Putamen (tissue), 1 donor: ENCODE measurements around the gene PRPF19.

Source experiments
- DNase-seq: peaks from one replicate; pipeline ENCODE4 v3.0.0-alpha.2; 2016; ENCODE audit warnings: low spot score

Gene PRPF19

DNA sequence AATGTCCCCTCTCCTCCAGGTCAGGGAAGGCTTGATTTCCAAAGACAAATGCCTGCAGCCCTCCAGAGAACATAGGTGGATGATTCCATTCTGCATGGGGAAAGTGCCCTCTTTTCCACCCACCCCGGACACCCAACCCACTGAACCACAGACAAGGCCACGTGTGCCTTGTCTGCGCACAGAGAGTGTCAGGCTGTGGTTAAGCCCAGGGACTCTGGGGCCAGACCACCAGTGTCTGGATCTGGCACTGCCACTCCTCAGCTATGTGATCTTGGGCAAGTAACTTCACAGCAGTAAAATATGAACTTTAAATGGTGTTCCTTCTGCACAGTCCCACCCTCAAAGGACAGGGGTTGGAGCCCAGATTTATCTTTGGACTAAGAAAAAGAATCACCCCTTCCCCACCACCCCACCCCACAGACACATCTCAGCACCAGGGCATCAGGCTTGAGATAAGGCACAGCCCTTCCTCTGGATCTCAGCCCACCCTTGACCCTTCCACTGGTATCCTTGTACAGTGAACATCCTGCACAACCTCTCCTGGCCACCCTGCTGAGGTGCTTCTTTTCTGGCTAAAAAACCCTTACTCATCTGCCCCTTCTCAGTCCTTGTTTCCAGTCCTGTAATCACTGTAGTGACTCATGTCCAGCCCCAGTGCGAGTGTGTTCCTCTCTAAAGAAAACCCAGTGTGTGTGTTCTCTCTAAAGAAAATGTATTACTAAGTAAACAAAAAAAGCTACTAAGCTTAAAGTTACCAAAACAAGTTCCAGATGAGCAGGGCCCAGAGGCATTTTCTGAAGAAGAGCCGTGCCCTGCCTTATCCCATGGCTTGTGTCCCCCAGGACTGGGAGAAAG, 48.8 kb downstream of the PRPF19 start:
- DNase-seq: no peak

DNA sequence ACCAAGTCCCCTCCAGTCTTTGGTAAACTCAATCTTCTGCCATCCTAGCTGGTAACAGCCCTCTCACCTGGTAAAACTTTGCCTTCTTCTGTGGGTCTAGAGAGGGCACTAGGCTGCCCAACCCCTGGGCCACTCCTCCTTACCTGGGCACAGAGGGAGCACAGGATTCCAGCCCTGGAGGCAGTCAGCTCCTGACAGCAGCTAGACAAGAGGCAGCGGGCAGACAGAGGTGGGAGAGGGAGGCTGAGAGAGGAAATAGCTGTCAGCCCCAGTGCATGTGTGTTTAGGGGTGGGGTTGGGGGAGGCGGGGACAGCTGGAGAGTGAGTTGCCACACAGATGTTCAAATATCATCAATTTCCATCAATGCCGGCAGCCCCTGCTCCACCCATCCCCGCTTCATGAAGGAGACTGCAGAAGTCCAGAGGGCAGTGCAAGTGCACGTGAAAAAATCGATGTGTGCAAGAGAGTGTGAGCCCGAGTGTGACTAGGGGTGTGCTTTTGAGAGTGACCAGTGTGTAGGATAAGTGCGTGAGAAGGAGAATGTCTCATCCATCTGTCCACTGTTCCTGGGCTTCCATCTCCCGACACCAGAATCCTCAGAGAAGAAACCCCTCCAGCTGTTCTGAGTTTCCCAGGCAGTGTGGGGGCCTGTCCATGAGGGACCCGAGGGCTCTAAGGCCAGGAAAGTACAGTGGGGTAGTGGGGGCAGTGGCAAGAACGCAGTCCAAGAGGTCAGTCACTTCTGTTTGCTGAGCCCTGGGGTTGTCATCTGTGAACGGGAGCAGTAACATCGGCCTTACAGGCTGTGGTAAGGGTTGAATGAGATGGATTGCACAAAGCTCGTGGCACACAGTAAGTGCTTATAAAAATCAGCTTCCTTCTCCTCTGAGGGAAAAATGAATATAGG, 50.4 kb downstream of the PRPF19 start, which contains the start of gene PTGDR2:
PTGDR2 (minus strand) TSS at position 225 of the 908 bp plus-strand sequence. CDS start 2,228 bp downstream, outside the sequence.
- DNase-seq: no peak

DNA sequence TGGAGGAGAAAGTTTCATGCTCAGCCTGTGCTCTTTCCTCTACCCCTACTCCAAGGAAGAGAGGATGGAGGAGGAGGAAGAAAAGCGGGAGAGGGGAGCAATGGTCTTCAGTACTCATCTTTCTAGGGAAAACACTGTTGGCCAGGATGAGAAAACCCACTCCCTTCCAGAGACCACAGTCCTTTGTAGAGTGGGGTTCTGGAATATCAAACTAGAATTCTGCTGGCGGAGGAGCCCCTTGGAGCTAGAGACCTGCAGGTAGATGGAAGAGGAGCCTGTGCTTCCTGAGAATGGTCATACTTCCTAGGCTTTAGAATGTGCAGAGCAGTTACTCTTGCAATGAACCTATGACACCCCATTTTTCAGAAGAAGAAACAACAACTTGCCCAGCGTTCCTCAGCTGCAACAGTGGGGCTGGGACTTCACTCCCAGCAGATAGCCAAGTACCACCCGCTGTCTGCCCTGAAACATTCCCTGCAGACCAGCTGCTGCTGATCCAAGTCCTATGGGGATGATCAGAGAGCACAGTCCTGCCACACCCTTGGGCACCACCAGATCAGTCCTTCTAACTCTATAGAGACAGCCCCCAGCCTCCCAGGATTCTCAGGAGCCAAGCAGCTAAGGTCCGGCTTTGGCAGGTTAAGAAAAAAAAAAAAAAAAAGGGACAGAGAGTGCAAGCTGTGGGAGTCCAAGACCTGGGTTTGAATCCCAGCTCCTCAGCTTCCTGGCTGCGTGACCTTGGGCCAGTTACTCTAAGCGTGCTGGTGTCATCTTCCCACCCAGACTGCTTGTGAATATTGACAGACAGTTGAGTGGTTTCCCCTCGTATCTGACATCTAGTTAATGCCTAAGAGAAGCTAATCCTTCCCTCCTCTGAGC, 51.3 kb downstream of the PRPF19 start:
- DNase-seq: no peak

DNA sequence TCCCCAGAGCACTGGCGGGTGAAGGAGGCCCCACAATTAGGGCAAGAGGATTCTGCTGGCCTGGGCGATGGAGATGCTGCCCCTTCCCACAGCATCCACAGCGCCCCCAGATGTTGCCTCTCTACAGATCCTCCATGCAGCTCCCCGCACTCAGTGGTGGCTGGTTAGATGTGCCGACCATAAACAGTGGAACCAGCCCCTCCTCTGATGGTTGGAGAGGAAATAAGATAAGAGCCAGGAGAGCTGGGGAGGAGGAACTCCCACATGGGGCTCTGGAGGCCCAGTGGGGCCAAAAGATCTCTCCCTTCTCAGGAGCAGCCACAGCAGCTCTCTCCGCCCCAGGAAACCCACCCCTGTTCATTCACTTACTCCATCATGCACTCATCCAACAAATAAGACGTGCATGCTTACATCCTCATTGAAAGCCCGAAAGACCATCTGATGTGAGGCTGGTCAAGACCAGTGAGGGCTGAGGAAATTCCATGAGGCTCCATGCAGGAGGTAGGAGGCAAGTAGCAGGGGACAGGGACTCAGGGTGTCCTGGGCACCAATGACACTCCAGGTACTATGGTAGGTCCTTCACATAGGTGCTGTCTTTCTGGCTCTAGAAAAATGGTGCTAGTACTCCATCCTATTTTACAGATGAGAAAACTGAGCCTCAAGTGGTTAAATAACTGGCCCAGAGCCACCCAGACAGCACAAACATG, 52.1 kb downstream of the PRPF19 start:
- no peak for DNase-seq

DNA sequence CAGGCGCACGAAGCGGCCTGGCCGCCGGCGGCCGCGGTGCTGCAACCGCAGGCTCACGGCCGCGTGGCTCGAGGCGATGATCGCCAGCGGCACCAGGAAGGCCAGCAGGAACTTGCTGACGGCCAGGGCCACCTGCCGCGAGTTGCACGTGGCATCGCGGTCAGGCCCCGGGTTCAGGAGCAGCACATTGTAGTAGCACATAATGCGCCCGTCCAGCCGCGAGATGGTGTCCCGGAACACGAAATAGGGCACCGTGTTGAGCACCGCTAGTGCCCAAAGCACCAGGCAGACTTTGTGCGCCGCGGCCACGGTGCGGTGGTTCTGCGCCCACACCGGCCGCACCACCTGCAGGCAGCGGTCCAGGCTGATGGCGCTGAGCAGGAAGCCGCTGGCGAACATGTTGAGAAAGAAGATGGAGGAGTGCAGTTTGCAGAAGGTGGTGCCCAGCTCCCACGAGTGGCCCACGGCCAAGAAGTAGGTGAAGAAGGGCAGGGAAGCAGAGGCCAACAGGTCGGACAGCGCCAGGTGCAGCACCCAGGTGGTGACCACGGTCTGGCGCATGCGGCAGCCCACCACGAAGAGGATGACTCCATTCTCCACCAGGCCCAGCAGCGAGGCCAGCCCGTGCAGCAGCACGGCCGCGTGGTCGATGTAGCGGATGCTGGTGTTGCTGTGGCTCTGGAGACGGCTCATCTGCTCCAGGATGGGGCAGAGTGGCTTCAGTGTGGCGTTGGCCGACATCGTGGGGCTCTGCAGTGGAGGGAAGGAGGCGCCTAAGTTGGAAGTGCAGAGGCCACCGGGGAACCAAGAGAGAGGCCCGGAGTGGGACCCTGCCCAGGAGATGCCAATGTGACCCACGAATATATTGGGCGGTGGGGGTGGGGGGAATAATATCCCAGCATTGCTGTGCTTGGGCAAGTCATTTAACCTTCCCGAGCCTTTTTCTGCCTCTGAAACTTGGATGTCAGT, 53.1 kb downstream of the PRPF19 start:
- DNase-seq: no peak

DNA sequence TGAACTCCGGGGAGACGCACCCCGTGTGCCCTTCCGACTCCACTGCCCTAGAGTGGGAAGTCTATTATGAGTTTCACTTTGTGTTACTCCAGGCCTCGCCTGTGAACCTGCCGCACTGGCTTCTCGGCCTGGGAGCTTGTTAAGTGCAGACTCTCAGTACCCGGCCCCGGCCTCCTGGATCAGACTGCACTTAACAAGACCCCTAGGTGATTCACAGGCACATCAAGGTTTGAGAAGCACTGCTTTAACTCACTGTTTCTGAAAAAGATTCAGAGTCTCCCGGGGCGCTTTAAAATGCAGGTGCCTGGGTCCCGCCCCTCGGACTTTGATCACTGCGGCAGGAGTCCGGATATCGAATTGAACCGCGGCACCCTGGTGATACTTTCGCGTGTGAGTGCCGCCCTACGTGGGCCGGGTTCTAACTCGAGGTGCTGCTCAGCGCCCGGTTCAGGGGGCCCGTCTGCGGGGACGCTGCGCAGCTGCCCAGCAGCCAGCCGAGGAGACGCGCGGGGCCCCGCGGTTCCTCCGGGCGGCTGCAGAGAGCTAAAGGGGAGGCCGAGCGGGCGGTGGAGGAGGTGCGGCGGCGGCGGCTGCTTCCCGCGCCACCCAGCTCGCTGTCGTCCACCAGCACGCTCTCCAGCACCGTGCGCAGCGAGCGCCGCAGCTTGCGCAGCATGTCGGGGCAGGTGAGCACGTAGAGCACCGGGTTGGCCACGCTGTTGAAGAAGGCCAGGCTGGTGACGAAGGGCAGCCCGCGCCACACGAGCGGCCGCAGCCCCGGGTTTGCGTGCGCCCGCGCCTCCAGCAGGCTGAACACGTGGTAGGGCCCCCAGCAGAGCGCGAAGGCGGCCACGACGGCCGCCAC, 54.0 kb downstream of the PRPF19 start:
- DNase-seq: no peak

DNA sequence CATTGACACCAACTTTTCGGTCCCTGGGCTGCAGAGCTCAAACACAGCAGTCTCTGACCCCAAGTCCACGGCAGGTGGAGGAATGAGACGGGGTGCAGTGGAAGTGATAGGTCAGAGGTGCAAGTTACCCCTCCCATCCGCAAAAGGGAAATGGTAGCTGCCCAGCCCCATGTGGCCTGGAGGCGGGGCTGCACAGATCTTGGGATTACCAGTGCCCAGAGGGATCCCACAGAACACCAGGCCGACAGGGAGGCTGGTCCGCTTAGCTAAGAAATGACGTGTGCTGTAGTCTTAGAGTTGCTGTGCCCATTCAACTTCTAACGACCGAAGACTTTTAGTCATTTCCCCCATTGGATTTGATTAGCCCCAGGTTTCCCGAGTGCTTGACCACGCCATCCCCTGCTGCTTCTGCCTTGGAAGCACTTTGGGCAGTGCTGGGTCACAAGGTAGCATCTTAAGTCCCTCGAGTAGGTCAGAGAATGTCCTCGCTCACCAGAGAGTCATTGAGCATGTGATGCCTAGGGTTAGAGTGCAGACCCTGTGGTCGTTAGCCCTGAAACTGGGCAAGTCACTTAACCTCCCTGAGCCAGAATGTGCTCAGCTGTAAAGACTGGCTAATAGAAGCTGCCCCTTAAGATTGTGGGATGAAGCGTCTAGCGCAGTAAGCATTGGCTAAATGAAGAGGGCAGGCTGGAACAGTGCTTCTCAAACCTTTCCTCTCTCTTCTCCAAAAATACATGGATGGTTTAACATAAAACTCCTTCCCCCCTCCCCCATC, 54.9 kb downstream of the PRPF19 start:
- no peak for DNase-seq

DNA sequence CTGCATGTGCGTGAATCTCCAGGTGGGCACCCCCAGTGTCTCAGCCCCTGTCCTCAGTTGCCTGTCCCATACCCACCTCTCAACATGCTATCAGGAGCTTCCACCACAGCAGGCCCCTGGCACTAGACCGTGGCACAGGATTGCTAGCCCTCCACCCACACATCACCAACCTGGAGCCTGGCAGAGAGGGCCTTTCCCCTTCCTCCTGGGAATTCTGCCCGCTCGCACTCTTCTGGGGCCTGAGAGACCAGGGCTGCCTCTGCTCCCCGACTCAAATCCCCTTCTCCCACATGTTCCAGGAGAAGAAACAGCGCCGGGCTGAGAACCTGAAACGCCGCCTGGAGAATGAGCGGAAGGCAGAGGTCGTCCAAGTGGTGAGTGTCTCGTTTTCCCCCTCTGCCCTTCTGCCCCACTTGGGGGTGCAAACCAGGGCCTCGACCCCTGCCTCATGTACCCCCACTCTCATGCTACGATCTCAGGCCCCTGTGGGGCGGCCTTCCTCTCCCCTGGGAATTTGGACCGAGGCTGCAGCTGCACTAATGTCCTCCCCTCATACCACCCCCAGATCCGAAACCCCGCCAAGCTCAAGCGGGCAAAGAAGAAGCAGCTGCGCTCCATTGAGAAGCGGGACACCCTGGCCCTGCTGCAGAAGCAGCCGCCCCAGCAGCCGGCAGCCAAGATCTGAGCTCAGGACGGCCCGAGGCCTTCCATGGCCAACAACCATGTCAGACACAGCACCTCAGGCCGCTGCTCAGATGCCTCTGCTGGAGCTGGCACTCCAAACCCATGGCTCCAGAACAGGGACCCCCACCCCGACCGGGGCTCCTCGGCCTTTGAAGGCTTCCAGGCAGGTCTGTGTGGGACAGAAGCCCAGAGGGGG, 56.5 kb downstream of the PRPF19 start:
- no peak for DNase-seq

DNA sequence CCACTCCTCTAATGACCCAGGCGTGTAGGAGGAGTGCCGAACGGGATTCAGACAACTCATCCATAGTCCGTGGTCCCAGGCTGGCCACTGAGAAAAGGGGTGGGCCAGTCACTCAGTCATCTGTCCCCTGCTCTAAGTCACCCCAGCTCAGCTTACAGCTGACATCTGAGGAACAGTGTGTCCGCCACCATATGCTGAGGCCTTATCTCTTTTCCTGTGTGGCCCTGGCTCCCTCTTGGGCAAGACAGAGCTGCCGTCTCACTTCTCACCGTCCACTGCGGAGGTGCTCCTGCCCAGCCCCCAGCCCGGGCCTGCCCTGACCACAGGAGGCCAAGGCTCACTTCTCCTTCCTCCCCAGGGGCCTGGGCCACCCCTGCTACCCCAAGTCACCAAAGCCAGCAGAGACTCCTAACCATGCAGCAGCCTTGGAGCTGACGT, 57.7 kb downstream of the PRPF19 start:
- no peak for DNase-seq

DNA sequence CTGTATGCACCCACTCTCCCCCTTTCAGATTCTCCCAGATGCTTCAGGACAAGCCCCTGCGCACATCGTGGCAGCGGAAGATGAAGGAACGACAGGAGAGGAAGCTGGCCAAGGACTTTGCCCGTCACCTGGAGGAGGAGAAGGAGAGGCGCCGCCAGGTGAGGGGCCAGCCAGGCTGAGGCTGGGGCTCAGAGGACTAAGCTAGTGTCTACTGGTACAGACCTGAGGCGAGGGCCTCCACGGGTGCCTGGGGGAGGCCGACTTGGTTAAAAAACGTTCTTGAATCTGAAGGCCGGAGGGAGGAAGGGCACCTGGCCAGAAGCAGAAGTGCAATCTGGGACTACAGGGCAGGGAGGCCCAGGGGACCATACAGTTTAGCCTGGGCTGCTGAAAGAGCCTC, 58.5 kb downstream of the PRPF19 start:
- DNase-seq: no peak

DNA sequence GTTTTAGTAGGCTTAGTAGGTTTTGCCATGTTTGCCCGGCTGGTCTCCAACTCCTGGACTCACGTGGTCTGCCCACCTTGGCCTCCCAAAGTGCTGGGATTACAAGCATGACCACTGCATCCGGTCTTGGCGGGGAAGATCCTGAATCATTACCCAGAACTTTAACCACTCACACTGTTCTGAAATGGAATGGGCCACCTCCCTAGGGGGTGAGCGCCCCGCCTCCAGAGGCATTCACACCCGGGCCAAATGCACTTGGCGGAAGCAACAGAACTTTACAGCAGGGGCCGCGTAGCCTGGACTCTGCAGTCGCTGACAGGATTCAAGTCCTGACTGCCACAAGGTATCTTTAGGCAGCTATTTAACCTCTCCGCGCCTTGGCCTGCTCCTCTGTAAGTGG, 59.1 kb downstream of the PRPF19 start:
- DNase-seq: no peak

DNA sequence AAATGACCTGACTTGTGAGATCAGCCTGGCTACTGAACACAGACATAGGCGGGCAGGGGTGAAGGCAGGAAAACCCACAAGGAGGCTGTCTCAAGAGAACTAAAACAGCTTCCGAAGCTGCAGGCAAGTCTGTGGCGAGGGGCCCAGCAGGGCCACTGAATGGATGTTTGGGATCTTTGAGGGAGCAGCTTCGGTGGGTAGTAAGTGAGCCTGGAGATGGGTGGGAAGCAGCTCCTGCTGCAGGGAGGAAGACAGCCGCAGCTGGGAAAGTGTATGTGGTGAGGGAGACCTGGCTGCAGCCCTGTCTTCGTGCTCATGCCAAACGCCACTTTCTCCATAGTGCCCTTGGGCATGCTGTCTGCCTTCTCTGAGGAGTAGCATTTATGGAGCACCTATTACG, 61.0 kb downstream of the PRPF19 start:
- DNase-seq: no peak

DNA sequence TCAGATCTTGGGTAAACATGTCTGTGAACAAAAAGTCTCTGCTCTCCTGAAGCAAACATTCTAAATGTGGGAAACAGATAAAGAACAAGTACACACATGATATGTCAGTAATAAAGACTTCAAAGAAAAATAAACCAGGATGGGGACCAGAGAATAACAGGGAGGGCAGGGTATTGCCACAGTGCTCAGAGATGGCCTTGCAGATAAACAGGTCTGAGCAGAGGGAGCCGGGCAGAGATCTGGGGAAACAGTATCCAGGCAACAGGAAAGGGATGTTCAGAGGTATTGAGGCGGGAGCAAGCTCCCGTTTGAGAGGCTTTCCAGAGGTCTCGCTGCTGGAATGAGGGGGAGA, 61.5 kb downstream of the PRPF19 start:
- DNase-seq: no peak

DNA sequence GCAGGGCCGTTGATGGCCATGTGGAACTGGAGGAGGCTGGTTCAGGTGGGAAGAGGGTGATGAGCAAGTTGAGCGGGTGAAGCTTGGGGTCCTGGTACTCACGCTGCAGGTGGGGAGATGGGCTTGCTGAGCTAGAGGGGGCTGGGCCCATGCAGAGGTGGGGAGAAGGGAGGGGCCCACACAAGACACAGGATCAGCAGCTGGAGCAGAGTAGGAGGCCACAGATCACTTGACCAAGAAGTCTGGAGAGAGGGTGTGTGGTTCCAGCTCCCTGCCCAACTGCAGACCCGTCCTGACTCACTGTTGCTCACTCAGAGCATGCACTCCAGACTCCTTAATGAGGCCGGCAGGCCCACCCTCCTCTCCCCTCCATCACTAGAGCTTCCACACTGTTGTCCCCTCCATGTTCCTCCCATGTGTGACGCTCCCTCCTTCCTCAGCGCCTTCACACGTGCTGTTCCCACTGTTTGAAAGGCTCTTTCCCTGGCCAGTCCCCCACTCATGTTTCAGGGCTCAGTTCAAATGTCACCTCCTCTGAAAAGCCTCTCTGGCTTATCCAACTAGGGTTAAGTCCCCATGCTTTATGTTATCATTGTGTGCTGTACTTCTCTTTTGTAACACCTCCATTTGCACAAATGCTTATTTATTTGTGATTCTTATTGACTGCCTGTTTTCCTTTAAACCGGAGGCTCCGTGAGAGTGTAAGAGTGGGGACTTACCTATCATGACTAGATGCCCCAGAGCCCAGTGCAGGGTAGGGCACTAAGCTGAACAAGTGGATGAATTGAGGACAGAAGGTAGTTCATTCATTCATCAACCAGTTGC, 62.1 kb downstream of the PRPF19 start:
- no peak for DNase-seq

DNA sequence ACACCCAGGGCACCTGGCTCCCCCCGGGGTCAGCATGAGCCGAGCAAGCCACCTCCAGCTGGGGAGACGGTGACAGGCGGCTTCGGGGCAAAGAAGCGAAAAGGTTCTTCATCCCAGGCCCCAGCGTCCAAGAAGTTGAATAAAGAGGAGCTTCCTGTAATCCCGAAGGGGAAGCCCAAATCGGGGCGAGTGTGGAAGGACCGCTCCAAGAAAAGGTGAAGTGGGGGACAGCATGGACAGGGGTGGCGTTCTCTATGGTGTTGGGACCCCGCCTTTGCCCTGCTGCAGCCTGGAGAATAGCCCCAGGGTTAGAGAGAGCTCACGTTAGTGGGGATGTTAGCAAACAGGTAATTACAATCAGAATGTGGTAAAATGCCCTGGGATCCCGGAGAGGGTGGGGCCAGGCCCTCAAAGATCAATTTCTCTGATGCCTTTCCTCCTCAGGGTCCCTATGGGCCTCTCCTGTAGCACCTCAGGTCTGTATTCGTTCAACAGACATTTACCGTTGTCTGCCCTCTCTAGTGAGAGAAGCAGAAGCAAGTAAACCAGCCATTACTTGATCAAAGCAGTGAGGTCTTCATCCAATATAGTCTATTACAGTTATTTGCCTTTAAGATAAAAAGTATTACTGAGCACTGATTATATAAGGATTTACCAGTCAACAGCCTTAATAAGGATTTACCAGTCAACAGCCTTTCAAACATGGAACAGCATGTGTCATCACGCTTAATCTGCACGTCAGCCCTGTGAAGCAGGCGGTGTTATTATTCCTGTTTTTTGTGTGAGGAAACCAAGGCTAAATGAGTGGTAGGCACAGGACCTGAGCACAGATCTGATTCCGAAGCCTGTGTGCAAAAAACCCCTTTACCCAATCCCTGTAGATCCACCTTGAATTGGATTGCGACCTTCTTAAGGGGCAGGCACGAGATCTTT, 63.5 kb downstream of the PRPF19 start:
- no peak for DNase-seq
